Measurements from ENCODE around the gene MINDY4B.
"Not testable (repeated sequence)": the region's sequence is repeated elsewhere in the genome, so short reads cannot be mapped to it uniquely, and the experiment has no call there.

The MINDY4B gene

GRCh38 chr3:150898046-150898754 is 7.0 kb downstream of the MINDY4B start:
- DNase-seq, result no peak

GRCh38 chr3:150897592-150897991 is 7.6 kb downstream of the MINDY4B start:
- no peak for DNase-seq

- no peak for DNase-seq
Measured at GRCh38 chr3:150890831-150891230, 14.4 kb downstream of the MINDY4B start.

- no peak for DNase-seq
Measured at GRCh38 chr3:150890295-150890694, 14.9 kb downstream of the MINDY4B start.

DNA sequence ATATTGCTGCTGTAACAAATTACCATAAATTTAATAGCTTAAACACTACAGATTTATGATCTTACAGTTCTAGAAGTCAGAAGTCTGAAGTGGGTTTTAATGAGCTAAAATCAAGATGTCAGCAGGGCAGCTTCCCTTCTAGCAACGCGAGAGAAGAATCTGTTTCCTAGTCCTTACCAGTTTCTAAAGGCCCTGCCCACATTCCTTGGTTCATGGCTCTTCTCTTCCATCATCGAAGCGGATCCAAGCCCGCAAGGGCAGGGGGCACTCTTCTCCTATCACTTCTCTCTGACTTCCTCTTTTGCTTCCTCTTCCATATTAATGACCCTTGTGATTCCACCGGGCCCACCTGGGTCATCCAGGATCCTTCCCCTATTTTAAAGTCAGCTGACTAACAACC is 16.1 kb downstream of the MINDY4B start:
- no peak for DNase-seq

DNA sequence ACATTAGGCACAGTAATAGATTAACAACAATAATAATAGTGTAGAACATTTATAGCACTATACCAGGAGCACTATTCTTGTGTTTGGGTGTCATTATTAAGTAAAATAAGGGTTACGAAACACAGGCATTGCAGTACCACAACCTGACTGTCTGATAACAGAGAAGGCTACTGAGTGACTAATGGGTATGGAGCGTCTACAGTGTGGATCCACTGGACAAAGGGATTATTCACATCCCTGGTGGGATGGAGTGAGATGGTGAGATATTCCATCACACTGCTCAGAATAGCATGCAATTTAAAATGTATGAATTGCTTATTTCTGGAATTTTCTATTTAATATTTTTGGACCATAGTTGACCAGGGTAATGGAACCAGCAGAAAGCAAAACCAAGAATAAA is 18.2 kb downstream of the MINDY4B start:
- DNase-seq, result no peak

GRCh38 chr3:150885535-150885934 is 19.7 kb downstream of the MINDY4B start:
- no peak for DNase-seq

- no peak for DNase-seq
Measured at GRCh38 chr3:150878996-150879575, 26.2 kb downstream of the MINDY4B start.

DNA sequence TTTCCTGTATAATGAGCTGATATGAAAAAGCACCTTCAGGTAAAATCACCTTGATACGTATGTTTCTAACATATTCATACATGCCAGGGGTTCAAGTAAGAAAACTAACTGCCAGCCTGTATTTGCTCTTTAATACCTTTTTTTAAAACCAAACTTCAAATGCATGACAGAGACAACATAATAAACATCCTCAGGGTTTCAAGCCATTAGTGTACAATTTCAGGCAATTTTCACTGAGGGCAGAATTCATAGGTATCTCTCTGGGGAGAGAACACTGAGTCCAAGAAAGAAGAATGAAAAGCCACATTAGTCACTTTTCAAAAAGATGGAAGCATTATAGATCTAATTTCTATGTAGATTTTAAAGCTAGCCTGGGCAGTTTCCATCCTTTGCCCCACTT is 26.9 kb downstream of the MINDY4B start:
- DNase-seq, result no peak

DNA sequence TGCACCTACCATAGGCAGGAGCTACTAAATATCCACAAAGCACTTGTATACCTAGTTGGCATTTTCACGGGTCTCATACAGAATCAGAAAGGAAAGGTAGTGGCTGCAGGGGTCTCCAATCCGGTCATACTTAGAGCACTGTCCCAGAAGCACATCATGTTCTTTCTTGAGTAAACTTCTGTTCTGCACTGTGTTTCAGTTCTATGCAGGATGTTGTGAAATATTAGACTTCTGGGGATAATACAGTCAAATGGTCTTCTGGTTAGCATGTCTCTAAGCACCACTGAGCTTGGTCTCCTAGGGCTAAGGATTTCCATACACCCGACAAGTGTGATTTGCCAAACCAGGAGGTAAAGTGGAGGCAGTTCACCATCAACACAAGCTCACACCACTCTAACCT is 27.9 kb downstream of the MINDY4B start:
- no peak for DNase-seq

DNA sequence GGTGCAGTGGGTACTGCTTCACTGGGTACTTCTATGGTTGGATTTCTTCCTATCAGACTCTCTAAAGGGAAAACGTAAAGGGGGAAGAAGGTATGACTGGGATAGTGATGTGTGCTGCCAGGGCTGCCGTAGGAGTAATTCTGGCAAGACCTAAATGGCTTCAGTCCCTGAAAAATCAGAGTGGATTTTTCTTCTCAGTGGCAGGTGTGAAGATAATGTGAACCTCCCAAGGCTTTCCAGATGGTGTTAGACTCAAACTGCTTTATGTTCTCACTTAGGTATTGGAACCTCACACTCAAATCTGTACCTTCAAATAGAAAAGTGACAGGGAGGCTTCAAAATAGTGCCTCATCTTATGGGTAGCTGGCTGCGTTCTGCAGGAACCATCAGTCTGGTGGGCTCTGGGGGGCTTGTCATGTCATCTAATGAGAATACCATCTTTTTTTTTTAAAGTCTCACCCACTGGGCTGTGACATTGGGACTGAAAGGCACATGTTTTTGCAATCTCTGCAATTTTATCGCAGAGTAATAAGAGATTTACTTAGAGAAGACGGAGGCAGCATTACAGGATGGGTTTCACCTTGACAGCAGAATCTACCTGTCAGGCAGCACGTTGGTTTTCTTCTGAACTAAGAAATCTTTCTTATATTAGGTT is 28.5 kb downstream of the MINDY4B start:
- no peak for DNase-seq

- DNase-seq, result no peak
Measured at GRCh38 chr3:150875548-150875947, 29.7 kb downstream of the MINDY4B start.

GRCh38 chr3:150874666-150875219 is 30.5 kb downstream of the MINDY4B start:
- DNase-seq, result no peak

GRCh38 chr3:150871192-150871591 is 34.0 kb downstream of the MINDY4B start:
- no peak for DNase-seq

DNA sequence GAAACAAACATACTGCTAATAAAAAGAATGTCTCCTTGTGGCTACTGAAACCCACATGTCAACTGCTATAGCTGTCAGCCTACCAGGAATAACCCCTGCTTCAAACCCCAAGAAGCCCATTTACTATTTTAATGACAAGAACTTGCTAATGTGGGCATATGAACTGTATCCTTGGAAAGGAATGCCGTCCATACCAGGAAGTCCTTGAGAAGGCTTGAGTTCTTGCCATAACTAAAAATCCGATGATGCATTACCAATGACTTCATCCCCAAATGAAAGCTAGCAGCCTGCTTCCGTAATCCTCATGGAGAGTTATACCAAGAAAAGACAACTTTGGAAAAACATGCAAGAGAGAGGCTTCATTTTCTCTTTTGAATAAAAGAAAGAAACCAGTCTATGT is 34.8 kb downstream of the MINDY4B start:
- DNase-seq, result no peak

DNA sequence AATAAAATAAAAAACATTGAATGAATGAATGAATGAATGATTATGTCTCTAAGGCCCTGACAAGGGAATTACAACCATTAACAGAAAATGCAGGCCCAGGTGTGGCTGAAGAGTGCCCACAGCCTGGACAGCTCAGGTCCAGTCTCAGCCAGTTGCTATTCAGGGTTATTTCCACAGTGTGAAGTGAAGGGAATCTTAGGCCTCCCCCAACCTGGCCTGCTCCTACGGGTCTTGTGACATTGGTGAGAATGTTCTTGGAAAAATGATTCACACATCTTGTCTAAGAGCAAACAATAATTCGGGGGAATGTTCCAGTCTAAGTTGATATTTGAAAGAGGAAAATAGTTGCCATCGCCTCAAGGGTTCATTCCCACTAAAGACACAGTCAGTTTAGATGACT is 37.0 kb downstream of the MINDY4B start:
- no peak for DNase-seq

DNA sequence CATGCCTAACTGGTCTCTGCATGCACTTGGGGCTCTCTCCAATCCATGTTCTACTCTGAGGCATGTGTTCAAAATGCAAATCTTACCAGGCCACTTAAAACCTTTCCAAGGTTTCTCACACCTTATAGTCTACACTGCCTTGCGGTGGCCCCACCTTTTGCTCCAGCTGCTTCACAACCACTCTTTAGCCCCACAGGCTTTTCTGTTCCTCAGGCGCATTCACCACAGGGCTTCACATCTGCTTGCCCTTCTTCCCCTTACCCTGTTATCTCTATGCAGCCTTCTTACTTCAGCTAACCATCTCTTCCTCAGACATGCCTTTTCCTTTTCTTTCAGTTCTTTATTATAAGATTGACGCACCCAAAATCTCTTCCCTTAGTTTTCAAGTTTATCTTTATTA is 37.8 kb downstream of the MINDY4B start:
- DNase-seq, result no peak

DNA sequence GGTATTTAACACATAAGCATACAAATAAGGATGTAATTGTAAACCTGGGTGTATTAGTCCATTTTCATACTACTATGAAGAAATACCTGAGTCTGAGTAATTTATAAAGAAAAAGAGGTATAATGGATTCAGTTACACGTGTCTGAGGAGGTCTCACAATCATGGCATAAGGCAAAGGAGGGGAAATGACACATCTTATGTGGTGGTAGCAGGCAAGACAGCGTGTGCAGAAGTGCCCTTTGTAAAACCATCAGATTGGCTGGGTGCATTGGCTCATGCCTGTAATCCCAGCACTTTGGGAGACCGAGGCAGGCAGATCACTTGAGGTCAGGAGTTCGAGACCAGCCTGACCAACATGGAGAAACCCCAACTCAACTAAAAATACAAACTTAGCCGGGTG is 41.3 kb downstream of the MINDY4B start:
- not testable (repeated sequence) for DNase-seq

DNA sequence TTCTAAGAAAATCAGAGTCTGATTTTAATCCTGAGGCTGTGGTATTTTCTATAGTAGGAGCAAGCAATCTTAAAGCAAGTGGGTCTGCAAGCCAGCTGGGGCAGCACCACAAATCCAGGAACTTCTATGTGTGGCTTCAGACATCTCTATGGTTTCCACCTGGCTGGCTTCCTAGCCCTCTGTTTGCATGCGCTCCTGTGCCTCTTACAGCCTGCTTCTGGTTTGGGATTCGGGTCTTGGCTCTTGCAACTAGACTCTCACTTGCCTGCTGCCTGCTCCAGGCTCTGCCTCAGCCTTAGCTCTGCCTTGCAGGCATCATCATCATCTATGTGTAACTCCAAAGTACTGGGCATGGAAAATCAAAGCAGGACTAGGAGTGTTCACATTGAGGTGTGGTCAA is 43.4 kb downstream of the MINDY4B start:
- DNase-seq, result no peak

DNA sequence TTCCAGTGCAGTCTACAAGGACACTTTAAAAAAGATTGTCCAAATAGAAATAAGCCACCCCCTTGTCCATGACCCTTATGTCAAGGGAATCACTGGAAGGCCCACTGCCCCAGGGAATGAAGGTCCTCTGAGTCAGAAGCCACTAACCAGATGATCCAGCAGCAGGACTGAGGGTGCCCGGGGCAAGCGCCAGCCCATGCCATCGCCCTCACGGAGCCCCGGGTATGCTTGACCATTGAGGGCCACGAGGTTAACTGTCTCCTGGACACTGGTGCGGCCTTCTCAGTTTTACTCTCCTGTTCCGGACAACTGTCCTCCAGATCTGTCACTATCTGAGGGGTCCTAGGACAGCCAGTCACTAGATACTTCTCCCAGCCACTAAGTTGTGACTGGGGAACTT is 47.3 kb downstream of the MINDY4B start:
- DNase-seq, result not testable (repeated sequence)

- no peak for DNase-seq
Measured at GRCh38 chr3:150850191-150850590, 55.0 kb downstream of the MINDY4B start.

DNA sequence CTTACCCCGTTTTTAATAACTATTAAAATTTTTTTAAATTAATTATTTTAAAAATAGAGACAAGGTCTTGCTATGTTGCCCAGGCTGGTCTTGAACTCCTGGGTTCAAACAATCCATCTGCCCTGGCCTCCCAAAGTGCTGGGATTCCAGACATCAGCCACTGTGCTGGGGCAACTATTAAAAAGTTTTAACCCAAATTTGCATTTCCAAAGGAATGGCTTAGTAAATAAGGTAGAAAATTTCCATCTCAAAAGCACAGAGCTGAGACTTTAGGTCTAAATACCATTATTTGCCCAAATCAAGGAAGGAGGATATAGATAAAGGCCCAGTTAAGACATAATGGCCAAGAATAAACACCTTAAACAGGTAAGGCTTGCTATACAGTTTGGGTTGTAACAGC is 56.4 kb downstream of the MINDY4B start:
- no peak for DNase-seq

- no peak for DNase-seq
Measured at GRCh38 chr3:150847433-150847832, 57.8 kb downstream of the MINDY4B start.

GRCh38 chr3:150844484-150844883 is 60.8 kb downstream of the MINDY4B start:
- DNase-seq, result no peak
